Measurements from ENCODE around the gene NDUFA12.

Gene NDUFA12

DNA sequence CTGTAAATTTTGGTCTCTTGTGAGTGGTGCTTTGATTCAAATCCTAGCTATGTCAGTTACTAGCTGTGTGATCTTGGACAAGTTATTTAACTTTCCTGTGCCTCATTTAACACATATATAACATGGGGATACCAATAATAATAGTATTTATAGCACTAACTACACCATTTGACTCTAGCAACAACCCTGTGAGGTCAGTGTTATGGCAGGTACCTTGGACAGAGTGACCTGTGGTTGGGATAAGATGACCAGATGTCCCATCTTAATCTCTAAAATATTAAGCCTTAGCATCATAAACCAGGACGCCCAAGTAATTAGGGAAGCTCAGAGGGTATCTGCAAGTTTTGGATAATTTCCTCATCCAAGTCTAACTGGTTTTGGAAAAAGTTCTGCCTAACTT lies 73.7 kb downstream of the NDUFA12 start:
- H3K4me3 ChIP-seq: no peak overlapping the region
- no peak for DNase-seq (ENCODE audit: low spot score)
- TF ChIP-seq, protein P1, sequence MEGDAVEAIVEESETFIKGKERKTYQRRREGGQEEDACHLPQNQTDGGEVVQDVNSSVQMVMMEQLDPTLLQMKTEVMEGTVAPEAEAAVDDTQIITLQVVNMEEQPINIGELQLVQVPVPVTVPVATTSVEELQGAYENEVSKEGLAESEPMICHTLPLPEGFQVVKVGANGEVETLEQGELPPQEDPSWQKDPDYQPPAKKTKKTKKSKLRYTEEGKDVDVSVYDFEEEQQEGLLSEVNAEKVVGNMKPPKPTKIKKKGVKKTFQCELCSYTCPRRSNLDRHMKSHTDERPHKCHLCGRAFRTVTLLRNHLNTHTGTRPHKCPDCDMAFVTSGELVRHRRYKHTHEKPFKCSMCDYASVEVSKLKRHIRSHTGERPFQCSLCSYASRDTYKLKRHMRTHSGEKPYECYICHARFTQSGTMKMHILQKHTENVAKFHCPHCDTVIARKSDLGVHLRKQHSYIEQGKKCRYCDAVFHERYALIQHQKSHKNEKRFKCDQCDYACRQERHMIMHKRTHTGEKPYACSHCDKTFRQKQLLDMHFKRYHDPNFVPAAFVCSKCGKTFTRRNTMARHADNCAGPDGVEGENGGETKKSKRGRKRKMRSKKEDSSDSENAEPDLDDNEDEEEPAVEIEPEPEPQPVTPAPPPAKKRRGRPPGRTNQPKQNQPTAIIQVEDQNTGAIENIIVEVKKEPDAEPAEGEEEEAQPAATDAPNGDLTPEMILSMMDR (IDR thresholded peaks at IDR 0.05): no peak
- H3K27ac ChIP-seq: no peak overlapping the region

DNA sequence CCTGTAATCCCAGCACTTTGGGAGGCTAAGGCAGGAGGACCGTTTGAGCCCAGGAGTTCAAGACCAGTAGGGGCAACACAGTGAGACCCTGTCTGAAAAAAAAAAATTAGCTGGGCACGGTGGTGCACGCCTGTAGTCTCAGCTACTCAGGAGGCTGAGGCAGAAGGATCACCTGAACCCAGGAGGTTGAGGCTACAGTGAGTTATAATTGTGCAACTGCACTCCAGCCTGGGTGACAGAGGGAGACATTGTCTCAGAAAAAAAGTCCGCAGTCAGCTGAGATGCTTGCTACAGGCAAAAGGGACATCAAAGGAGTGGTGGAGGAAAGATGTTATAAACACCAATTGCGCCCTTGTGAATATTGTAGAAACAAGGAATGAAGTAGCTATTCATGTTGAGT lies 77.8 kb downstream of the NDUFA12 start:
- TF ChIP-seq, protein P1 (IDR thresholded peaks at IDR 0.05): no peak
- Histone ChIP-seq H3K4me3 (no peak overlapping the region), H3K27ac (no peak overlapping the region)
- no peak for DNase-seq (ENCODE audit: low spot score)

DNA sequence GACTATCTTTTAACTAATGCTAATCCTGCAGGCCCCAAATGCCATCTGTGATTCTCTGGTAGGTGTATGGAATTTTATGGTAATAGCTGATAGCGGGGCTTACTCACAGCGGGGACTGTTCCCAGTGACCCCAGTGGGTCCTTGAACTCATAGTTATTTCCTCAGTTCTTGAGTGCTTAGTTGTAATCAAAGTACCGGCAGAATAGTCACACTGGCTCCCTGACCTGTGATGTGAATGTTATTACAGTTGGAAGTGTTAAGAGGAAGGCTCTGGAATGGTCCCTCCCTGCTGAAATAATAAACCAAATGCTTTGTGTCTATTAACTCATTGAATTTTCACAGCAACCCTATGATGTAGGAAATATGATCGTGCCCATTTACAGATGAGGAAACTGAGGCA lies 78.3 kb downstream of the NDUFA12 start:
- TF ChIP-seq, protein P1 (IDR thresholded peaks at IDR 0.05): no peak
- Histone ChIP-seq H3K4me3 (no peak overlapping the region), H3K27ac (no peak overlapping the region)
- DNase-seq (ENCODE audit: low spot score): no peak

- no peak for DNase-seq (ENCODE audit: low spot score)
- TF ChIP-seq, protein P1 (IDR thresholded peaks at IDR 0.05): no peak
- H3K4me3 ChIP-seq: no peak overlapping the region
- no peak overlapping the region for H3K27ac ChIP-seq
Measured at GRCh38 chr12:94922561-94922960, 80.9 kb downstream of the NDUFA12 start.
